RWPE1 (cell line): ENCODE measurements around the gene HOXB4.

ENCODE experiments used
- CTCF ChIA-PET: fragments of 350-600 bp; sonication (Branson Sonifier 250); formaldehyde crosslinking; extraction: SDS; loops from one replicate; lab custom pipeline; 2021; lab: Yijun Ruan, JAX
- POLR2A ChIA-PET: fragments of 400-600 bp; formaldehyde crosslinking; extraction: SDS; loops from one replicate; lab custom pipeline; 2020; ENCODE audit warnings: antibody characterized with exemption; ENCODE audit not compliant: low non-redundant PET; lab: Yijun Ruan, JAX
- DNase-seq: peaks from one replicate; pipeline ENCODE4 v3.0.0; 2012; ENCODE audit warnings: low spot score
- H3K27ac ChIP-seq: fragments of 450-650 bp; 2 replicates; pipeline ENCODE4 v1.5.1; 2017
- TF ChIP-seq, protein P1 (sequence below): fragments of 450-650 bp; conservative IDR thresholded peaks from 2 replicates; pipeline ENCODE4 v1.5.1; 2017; ENCODE audit warnings: low read depth, mild to moderate bottlenecking

HOXB4 gene

DNA sequence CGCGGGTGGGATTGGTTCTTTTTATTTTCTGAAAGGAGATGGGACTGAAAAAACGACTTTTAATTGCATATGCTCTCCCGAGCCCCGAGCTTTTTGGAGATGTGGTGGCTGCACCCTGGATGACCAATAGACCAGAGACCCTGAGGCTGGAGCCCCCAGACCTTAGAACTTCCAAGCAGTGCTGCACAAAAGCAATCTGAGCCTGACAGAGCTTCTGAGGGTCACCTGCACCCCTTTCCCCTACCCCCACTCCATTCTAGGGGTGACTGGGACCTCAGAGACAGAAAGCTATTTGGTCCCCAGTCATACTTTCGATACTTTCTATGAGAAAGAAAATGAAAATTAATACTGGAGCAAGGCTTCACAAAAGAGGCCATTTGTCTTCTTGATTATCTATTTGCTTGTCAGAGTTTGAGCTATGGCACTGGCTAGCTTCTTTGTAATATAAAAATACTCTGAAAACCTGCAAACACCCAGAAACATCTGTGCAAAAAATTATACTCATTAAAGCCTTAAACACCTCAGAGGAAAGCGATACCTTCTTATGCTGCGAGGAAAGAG, 3.6 kb downstream of the HOXB4 start:
- H3K27ac ChIP-seq: 0 out of 2 replicates have a peak overlapping the region, but pooled peaks have one; percentile 0
- DNase-seq: no peak
- ChIA-PET CTCF (interaction anchor here (0.6 to 0.7 kb wide), 3 partner anchors 12 to 62 kb away, joined by 3 to 4 read pairs (median 3); no protein-coding TSS in a partner anchor), POLR2A (no interaction called here)
- TF ChIP-seq, protein P1, sequence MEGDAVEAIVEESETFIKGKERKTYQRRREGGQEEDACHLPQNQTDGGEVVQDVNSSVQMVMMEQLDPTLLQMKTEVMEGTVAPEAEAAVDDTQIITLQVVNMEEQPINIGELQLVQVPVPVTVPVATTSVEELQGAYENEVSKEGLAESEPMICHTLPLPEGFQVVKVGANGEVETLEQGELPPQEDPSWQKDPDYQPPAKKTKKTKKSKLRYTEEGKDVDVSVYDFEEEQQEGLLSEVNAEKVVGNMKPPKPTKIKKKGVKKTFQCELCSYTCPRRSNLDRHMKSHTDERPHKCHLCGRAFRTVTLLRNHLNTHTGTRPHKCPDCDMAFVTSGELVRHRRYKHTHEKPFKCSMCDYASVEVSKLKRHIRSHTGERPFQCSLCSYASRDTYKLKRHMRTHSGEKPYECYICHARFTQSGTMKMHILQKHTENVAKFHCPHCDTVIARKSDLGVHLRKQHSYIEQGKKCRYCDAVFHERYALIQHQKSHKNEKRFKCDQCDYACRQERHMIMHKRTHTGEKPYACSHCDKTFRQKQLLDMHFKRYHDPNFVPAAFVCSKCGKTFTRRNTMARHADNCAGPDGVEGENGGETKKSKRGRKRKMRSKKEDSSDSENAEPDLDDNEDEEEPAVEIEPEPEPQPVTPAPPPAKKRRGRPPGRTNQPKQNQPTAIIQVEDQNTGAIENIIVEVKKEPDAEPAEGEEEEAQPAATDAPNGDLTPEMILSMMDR: no peak

DNA sequence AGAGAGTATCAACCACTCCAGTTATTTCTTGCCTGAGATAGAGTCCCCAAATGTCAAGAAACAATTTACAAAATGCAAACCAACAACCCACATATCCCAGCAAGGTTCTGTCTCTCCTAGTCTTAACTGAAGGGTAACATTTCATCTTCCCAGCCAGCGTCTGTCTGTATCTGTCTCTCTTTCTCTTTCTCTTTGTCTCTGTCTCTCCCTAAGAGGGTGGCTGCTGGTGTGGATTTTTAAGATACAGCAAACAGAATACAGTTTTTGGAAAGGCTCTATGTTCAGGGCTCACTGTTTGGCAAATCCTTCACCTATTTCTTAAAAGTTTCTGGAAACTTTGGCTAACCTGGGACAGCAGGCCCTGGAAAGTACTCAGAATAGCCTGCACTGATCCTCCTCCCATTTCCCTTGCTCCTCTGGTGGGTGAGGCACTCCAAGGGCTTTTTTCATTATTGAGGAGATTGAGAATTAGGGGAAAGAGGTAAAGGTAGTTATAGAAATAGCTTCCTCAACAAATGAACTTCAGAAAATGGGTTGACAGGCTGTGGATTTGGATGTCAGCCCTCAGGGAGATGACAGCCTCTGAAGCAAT, 6.2 kb downstream of the HOXB4 start:
- no peak overlapping the region for H3K27ac ChIP-seq
- ChIA-PET POLR2A (no interaction called here), CTCF (no interaction called here)
- no peak for DNase-seq
- TF ChIP-seq, protein P1: no peak

DNA sequence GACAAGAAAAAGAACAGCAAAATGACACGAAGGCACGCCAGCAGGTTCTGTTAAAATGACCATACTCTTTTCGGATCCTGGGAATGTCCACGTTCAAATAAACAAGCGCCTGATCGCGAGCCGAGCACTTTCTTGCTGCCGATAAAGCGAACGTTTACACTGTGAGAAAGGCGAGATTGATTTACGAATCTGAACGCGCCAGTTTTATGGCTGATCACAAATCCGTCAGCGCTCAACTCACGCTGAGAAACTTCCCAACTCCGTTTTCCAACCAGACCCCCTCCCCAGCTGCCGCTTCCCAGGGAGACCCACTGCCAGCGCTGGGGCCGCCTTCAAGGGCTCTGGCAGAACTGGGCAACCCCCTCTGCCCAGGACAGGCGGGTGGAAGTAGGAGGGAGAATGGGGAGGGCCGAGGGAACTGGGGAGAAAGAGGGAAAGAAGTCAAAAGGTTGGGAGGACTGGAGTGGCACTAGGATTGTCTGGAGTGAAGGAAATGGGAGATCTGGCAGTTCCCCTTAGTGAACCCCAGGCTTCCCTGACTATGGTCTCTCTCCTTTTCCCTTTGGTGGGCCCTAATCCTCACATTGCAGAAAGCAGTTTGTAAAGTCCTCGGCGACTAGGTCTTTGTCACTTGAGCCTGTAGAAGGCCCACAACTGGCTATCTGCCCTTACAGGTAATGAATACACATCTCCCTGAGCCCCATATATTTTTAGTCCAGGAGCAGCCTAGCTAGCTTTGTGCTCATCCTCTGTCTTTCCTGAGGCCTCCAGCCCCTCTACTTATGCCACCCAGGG, 6.9 kb downstream of the HOXB4 start:
- H3K27ac ChIP-seq: no peak overlapping the region
- ChIA-PET POLR2A (no interaction called here), CTCF (no interaction called here)
- no peak for DNase-seq
- TF ChIP-seq, protein P1: no peak

DNA sequence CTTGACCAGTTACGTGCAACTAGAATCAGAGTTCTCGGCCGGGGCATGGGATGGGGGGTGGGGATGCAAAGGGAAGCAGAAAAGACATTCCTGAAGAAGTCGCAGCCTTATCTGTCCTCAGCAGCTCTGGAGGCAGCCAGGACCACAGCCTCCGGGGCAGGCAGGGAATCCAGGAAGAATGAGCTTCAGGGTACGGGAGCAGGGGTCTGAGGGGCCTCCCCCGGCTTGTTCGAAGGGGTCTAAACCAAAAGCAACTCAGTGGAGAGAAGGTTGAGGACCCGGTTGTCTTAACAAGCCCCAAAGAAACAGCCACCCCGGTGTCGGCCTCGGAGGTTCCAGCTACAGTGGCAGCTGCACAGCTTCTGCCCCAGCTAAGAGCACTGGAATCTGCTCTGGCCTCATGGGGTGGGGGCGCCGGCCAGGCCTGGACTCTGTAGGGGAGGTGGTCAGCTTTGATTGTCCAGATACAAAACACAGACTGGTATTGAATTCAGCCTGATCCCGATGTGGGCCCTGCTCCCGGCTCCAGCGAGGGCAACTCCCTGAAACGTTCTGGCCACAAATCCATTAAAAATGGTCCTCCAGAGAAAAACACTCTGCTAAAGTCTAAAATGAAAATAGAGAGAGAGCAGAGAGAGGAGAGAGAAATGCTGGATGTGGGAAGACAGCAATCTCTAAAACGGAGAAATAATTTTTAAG, 7.7 kb downstream of the HOXB4 start:
- no peak overlapping the region for H3K27ac ChIP-seq
- DNase-seq: no peak
- TF ChIP-seq, protein P1: no peak
- ChIA-PET CTCF (no interaction called here), POLR2A (no interaction called here)

DNA sequence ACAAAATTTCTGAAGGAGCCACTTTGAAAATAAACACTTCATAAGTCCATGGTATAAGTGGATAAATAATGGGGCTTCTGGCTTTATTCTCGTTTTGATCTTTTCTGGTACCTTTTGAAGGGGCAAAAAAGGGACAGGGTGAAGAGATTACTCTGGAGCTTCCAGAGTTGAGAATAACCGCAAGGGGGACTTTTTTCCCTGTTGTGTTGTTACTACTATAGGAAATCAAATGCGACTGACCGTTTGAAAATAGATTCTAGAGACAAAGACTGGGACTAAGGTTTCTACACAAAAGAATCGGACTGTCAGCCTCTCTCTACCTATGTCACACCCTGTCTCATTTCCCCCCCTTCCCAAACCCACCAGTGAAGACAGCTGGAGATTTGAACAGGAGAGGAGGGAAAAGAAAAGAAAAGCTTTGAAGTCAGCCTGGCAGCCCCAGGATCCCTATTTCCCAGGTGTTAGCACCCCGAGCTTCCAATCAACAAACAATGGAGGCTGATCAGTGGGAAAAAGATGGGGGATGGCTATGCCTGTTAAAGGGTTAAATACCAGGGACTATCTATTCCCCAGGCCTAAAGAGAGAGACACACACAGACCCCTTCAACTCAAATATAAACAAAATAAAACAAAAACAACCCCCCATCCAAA, 8.4 kb downstream of the HOXB4 start:
- POLR2A ChIA-PET: no interaction called here
- TF ChIP-seq, protein P1: no peak
- no peak for DNase-seq
- H3K27ac ChIP-seq: no peak overlapping the region
- CTCF ChIA-PET: no interaction called here

DNA sequence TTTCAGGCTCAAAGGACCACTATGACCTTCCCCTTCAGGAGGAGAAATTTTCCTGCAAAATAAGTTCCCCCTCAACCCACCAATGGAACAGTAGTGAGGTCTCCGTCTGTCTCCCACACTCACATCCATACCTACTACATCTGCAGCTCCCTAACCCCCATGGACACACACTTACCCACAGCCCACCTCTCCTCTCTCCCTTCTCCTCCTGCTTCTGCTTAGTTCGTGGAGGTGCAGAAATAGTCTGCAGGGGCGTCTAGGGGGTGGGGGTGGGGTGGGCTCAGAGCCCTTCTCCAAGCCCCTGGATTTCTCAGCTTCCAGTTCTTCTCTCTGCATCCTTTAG, 8.9 kb downstream of the HOXB4 start:
- TF ChIP-seq, protein P1: no peak
- no peak for DNase-seq
- POLR2A ChIA-PET: no interaction called here
- CTCF ChIA-PET: no interaction called here
- no peak overlapping the region for H3K27ac ChIP-seq
